HFF-Myc (cell line): ENCODE data around the gene DLGAP1.

ENCODE experiments used
- DNase-seq: peaks from one replicate; pipeline ENCODE4 v3.0.0-alpha.2; 2011; ENCODE audit warnings: low read depth; ENCODE audit errors: extremely low read depth
- H3K4me3 ChIP-seq: replicated peaks from 2 replicates; pipeline ENCODE4 v1.5.1; 2011; ENCODE audit warnings: low read depth, mild to moderate bottlenecking, control low read depth, low read length
- TF ChIP-seq, protein P1 (sequence below): IDR thresholded peaks from 2 replicates; pipeline ENCODE4 v1.5.1; 2012; ENCODE audit warnings: mild to moderate bottlenecking, low read depth, low read length, control low read depth; ENCODE audit errors: missing control alignments

Gene DLGAP1

DNA sequence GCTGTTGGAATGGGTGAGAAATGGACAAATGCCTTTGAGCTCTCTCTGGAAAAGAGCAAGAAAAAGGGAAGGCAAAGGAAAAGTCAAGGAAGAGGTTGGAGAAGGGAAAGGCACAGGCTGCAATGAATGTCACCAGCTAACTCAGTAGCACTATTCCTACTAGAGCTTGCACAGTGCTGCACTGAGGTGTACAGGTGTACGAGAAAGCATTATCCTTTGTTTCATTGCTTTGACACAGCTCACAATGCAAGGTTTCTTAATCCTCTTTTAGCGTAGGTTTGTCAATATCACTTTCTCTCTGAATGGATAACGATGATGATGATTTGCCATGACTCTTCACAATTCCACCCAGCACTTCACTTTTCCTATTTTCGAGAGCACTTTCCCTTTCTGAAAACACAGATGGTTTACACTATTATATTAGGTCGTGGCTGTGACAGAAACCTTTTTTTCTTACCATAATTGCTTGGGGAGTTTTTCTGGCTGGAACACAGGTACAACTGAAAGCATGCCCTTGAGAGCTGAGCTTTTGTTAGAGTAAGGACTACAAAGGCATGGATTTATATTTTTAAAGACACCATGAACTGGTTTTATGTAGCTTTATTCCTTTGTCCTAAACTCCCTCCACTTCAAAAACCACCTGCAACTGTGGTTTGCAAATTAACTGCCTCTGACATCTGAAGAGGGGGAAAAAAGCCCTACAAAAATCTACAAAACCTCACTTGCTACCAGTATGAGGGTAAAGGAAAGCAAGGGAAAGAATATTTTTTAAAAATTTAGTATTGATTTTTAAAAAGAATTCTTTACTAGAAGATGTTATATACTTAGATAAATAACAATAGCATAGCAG, 739.7 kb downstream of the DLGAP1 start:
- no peak for DNase-seq
- no peak overlapping the region for H3K4me3 ChIP-seq
- TF ChIP-seq, protein P1, sequence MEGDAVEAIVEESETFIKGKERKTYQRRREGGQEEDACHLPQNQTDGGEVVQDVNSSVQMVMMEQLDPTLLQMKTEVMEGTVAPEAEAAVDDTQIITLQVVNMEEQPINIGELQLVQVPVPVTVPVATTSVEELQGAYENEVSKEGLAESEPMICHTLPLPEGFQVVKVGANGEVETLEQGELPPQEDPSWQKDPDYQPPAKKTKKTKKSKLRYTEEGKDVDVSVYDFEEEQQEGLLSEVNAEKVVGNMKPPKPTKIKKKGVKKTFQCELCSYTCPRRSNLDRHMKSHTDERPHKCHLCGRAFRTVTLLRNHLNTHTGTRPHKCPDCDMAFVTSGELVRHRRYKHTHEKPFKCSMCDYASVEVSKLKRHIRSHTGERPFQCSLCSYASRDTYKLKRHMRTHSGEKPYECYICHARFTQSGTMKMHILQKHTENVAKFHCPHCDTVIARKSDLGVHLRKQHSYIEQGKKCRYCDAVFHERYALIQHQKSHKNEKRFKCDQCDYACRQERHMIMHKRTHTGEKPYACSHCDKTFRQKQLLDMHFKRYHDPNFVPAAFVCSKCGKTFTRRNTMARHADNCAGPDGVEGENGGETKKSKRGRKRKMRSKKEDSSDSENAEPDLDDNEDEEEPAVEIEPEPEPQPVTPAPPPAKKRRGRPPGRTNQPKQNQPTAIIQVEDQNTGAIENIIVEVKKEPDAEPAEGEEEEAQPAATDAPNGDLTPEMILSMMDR = no peak

DNA sequence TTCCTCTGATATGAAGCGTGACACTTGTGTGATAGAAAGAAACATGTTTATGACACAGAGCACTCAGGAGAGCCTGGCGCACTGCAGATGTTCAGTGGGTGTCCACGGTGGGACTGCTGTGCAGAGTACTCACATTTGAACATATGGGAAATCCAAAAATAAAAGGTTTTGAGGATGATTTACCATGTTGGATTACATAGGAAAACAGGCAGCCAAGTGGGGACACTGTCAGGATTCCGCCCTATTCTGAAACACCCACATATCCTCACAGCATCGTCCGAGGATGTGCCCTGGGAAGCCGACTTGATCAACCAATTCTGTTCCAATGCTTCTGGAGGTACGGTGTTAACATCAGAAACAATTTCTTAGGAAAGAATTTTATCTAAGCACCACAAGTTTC, 741.4 kb downstream of the DLGAP1 start:
- TF ChIP-seq, protein P1 = no peak

DNA sequence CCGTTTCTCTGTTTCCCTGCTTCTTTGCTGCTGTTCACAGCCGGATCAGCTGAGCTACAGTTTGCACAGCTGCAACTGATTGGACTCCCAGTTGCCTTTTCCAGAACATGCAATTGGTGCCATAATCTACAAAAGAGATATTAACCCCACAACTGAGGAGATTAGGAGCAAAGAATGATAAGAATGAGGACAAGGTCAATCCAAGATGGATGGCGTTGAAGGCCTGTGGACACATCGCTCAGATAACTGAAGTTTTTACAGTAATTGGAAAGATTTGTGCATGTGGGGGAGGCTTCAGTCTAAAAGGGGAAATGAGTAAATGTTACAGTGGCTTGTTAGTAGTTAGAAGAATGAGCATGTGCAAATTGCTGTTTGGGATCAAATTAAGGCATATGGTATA, 741.9 kb downstream of the DLGAP1 start:
- TF ChIP-seq, protein P1 = no peak
- DNase-seq = no peak
- no peak overlapping the region for H3K4me3 ChIP-seq

More for the DNA sequence above, 741.4 kb downstream of the DLGAP1 start:
- no peak for DNase-seq
- no peak overlapping the region for H3K4me3 ChIP-seq

DNA sequence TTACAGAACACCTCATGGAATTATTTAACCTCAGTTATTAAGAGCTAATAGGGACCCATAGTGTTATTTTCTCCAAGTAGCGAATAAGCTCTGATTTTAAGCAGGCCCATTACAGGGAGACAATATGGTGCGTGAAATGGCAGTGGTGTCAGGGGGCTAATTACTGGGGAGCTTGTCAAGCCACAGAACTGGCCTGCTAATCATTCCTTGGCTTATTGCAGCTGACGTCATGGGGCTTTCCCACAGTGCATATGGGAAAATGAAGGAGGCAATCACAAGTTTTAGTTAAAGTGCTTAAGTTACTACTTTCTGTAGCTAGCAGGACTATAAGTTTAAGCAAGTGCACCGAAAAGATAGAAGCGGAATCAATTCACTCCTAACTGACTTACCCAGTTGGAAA, 742.6 kb downstream of the DLGAP1 start:
- TF ChIP-seq, protein P1 = no peak
- H3K4me3 ChIP-seq = no peak overlapping the region
- no peak for DNase-seq

DNA sequence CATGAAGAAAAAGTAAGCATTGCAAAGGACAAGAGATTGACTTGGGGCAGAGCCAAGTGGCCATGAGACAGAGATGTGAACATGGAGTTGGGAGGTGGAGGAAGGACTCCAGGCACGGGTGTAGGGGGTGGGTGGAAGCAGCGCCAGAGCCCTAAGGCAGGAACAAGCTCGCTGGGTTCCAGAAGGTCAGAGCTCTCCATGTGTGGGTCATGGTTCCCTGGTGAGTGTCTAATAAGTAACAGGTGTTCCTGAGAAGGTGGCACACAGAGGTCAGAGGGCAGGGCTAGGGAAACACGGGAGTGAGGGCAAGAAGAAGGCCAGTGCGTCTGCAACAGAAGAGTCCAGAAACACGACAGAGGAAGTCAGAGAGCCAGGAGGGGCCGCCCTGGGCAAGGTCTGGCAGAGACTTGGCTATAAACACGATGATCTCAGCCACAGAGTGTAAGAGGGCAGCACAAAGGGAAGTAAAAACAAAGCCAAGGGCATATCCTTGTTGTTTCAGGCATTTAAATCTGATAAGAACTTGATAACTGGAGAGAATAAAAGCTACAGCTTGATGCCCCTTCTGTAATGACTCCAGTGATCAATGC, 744.3 kb downstream of the DLGAP1 start:
- TF ChIP-seq, protein P1 = no peak
- H3K4me3 ChIP-seq = no peak overlapping the region
- no peak for DNase-seq

DNA sequence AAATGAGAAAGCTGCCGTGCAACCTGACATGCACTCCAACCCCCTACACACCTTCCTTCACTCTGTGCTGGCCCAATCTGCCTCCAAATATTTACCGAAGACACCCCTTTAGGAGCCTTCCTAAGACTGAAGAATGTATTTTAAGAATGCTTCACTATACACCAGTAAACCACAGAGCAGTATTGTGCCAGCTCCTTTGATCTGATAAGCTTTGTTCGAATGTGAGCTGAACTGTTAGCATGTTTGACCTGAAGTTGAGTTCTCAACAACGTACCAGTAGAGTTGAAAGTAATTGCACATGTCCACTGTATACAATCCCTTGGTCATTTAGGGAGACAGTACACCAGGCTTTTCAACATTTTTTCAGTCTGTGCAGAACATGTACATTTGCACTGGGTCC, 745.9 kb downstream of the DLGAP1 start:
- TF ChIP-seq, protein P1 = no peak
- DNase-seq = no peak
- H3K4me3 ChIP-seq = no peak overlapping the region
